Neural cell (in vitro differentiated cells): ENCODE data around the gene ELAPOR2. TPM values are rescaled to one million over a fixed set of nuclear protein-coding genes. Genes with fewer than 3 reads are reported as not detected.

ENCODE experiments used
- H2AFZ ChIP-seq: fragments of 200-600, 300-800 bp; sonication (generic), shearing (Covaris generic); 2 replicates; pipeline ENCODE4 v1.6.0; 2014; ENCODE audit warnings: low read depth, mild to moderate bottlenecking, antibody characterized with exemption, low read length, moderate library complexity
- H3F3A ChIP-seq: fragments of 200-600 bp; shearing (Covaris generic); 2 replicates; pipeline ENCODE4 v1.6.1; 2016; ENCODE audit warnings: mild to moderate bottlenecking, moderate library complexity, mixed read lengths, antibody characterized with exemption, low read length; ENCODE audit not compliant: insufficient read depth, poor library complexity, severe bottlenecking
- H3K27ac ChIP-seq: fragments of 200-600, 300-800 bp; sonication (generic), shearing (Covaris generic); 2 replicates; pipeline ENCODE4 v1.5.1; 2014; ENCODE audit warnings: mild to moderate bottlenecking, low read length, moderate library complexity
- H3K27me3 ChIP-seq: fragments of 300-800, 200-600 bp; sonication (generic), shearing (Covaris generic); 2 replicates; pipeline ENCODE4 v1.6.0; 2014; ENCODE audit warnings: mild to moderate bottlenecking, low read depth, low read length, moderate library complexity; ENCODE audit not compliant: insufficient read depth
- H3K36me3 ChIP-seq: fragments of 300-800, 200-600 bp; sonication (generic), shearing (Covaris generic); 2 replicates; pipeline ENCODE4 v1.5.1; 2014; ENCODE audit warnings: mild to moderate bottlenecking, antibody characterized with exemption, low read length, moderate library complexity; ENCODE audit not compliant: insufficient read depth
- H3K4me2 ChIP-seq: fragments of 300-800, 200-600 bp; sonication (generic), shearing (Covaris generic); 2 replicates; pipeline ENCODE4 v1.6.0; 2014; ENCODE audit warnings: mild to moderate bottlenecking, low read length
- H3K4me3 ChIP-seq: fragments of 300-800, 200-600 bp; sonication (generic), shearing (Covaris generic); 2 replicates; pipeline ENCODE4 v1.5.1; 2014; ENCODE audit warnings: mild to moderate bottlenecking, low read length, moderate library complexity
- H3K79me2 ChIP-seq: fragments of 200-600 bp; shearing (Covaris generic); replicated peaks from 2 replicates; pipeline ENCODE4 v1.6.0; 2014; ENCODE audit warnings: mild to moderate bottlenecking, low read length, moderate library complexity; ENCODE audit not compliant: insufficient read depth
- H3K9ac ChIP-seq: fragments of 300-800, 200-600 bp; sonication (generic), shearing (Covaris generic); 2 replicates; pipeline ENCODE4 v1.6.1; 2016; ENCODE audit warnings: mild to moderate bottlenecking, low read length, mixed read lengths
- H3K9me2 ChIP-seq: fragments of 200-600 bp; shearing (Covaris generic); 2 replicates; pipeline ENCODE4 v1.6.1; 2016; ENCODE audit warnings: mild to moderate bottlenecking, low read length, mixed read lengths; ENCODE audit not compliant: insufficient read depth
- H3K9me3 ChIP-seq: fragments of 200-600, 300-800 bp; sonication (generic), shearing (Covaris generic); 2 replicates; pipeline ENCODE4 v1.6.1; 2016; ENCODE audit warnings: mild to moderate bottlenecking, mixed run types, low read length, moderate library complexity, mixed read lengths
- H4K20me1 ChIP-seq: fragments of 200-600 bp; shearing (Covaris generic); 2 replicates; pipeline ENCODE4 v1.6.1; 2016; ENCODE audit warnings: mild to moderate bottlenecking, mixed run types; ENCODE audit not compliant: insufficient read depth
- EP300 ChIP-seq: fragments of 450-650 bp; conservative IDR thresholded peaks from 2 replicates; pipeline ENCODE4 v1.6.1; 2014; ENCODE audit warnings: antibody characterized with exemption, mild to moderate bottlenecking, moderate library complexity; ENCODE audit not compliant: poor library complexity, severe bottlenecking
- EZH2 ChIP-seq: fragments of 200-600, 300-800 bp; shearing (Covaris generic), sonication (generic); IDR thresholded peaks from 2 replicates; pipeline ENCODE4 v1.6.1; 2014; ENCODE audit warnings: antibody characterized with exemption, low read length, borderline replicate concordance, mild to moderate bottlenecking; ENCODE audit not compliant: insufficient read depth, poor library complexity, severe bottlenecking
- MXI1 ChIP-seq: fragments of 450-650 bp; conservative IDR thresholded peaks from 2 replicates; pipeline ENCODE4 v1.6.1; 2014; ENCODE audit warnings: antibody characterized with exemption, mild to moderate bottlenecking; ENCODE audit not compliant: poor library complexity, severe bottlenecking
- POLR2AphosphoS5 ChIP-seq: IDR thresholded peaks from 2 replicates; pipeline ENCODE4 v1.6.1; 2012
- RAD21 ChIP-seq: fragments of 450-650 bp; conservative IDR thresholded peaks from 2 replicates; pipeline ENCODE4 v1.6.1; 2014; ENCODE audit warnings: antibody characterized with exemption, mild to moderate bottlenecking, moderate library complexity
- SMC3 ChIP-seq: fragments of 450-650 bp; conservative IDR thresholded peaks from 2 replicates; pipeline ENCODE4 v1.6.1; 2014; ENCODE audit warnings: antibody characterized with exemption, mild to moderate bottlenecking, moderate library complexity; ENCODE audit not compliant: poor library complexity
- TAF1 ChIP-seq: IDR thresholded peaks from 2 replicates; pipeline ENCODE4 v1.6.1; 2012; ENCODE audit warnings: low read depth
- polyA plus RNA-seq: library from polyadenylated mRNA; depleted of rRNA; stranded (reverse); fragments of >200 nt; gene quantifications from 2 replicates; pipeline ENCODE4 v1.2.3, GENCODE V29; 2014
- TF ChIP-seq, protein P1 (sequence below): fragments of 450-650 bp; IDR thresholded peaks from 2 replicates; pipeline ENCODE4 v1.5.1; 2014; ENCODE audit warnings: antibody characterized with exemption, mild to moderate bottlenecking, moderate library complexity; ENCODE audit not compliant: poor library complexity, severe bottlenecking
- TF ChIP-seq, protein P2 (sequence below): IDR thresholded peaks from 2 replicates; pipeline ENCODE4 v1.6.1; 2012; ENCODE audit warnings: borderline replicate concordance

The ELAPOR2 gene
- polyA plus RNA-seq, 1 donor from 2014 or later, result 21.9 TPM

DNA sequence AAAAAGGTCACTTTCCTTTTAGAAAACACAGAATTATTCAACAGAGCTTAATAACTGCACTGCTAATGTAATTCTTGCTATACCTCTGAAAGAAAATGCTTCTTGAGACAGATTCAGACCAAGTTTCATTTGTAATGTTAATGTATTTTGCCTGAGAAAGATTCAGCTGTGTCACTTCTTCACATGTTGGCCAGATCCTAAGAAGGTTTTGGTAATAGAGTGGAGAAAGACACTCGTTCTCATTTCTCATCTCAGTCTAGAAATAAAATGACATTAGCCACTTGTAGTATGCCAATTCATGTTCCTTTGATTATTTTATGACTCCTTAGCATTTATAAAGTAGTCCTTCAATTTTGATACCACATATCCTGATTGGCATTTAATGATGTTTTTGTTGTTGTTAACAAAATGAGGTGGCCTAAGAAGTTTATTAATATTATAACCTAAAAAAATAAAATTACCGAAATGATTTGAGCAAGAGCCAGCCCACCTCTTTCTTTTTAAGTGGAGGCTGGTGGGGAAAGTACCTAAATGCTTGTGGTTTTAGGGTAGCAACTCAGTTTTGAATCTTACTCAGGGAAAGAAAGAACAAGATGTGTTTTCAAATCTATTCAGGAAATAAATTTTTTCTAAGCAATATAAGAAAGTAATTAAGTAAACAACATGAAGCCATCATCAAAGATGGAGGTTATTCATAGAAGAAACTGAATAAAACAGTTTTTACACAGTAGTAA is 16.4 kb upstream of the ELAPOR2 start:
- TF ChIP-seq SMC3 (no peak), MXI1 (no peak), TAF1 (no peak), EP300 (no peak), RAD21 (no peak), POLR2AphosphoS5 (no peak), EZH2 (no peak)
- TF ChIP-seq, protein P1, sequence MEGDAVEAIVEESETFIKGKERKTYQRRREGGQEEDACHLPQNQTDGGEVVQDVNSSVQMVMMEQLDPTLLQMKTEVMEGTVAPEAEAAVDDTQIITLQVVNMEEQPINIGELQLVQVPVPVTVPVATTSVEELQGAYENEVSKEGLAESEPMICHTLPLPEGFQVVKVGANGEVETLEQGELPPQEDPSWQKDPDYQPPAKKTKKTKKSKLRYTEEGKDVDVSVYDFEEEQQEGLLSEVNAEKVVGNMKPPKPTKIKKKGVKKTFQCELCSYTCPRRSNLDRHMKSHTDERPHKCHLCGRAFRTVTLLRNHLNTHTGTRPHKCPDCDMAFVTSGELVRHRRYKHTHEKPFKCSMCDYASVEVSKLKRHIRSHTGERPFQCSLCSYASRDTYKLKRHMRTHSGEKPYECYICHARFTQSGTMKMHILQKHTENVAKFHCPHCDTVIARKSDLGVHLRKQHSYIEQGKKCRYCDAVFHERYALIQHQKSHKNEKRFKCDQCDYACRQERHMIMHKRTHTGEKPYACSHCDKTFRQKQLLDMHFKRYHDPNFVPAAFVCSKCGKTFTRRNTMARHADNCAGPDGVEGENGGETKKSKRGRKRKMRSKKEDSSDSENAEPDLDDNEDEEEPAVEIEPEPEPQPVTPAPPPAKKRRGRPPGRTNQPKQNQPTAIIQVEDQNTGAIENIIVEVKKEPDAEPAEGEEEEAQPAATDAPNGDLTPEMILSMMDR, result no peak
- TF ChIP-seq, protein P2, sequence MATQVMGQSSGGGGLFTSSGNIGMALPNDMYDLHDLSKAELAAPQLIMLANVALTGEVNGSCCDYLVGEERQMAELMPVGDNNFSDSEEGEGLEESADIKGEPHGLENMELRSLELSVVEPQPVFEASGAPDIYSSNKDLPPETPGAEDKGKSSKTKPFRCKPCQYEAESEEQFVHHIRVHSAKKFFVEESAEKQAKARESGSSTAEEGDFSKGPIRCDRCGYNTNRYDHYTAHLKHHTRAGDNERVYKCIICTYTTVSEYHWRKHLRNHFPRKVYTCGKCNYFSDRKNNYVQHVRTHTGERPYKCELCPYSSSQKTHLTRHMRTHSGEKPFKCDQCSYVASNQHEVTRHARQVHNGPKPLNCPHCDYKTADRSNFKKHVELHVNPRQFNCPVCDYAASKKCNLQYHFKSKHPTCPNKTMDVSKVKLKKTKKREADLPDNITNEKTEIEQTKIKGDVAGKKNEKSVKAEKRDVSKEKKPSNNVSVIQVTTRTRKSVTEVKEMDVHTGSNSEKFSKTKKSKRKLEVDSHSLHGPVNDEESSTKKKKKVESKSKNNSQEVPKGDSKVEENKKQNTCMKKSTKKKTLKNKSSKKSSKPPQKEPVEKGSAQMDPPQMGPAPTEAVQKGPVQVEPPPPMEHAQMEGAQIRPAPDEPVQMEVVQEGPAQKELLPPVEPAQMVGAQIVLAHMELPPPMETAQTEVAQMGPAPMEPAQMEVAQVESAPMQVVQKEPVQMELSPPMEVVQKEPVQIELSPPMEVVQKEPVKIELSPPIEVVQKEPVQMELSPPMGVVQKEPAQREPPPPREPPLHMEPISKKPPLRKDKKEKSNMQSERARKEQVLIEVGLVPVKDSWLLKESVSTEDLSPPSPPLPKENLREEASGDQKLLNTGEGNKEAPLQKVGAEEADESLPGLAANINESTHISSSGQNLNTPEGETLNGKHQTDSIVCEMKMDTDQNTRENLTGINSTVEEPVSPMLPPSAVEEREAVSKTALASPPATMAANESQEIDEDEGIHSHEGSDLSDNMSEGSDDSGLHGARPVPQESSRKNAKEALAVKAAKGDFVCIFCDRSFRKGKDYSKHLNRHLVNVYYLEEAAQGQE, result no peak
- Histone ChIP-seq H3K36me3 (no peaks in the 10 kb centered on the region), H3K9me3 (no peaks in the 10 kb centered on the region), H3K9ac (no peak overlapping the region), H3K9me2 (no peaks in the 10 kb centered on the region), H3K27me3 (no peaks in the 10 kb centered on the region), H3K4me2 (no peak overlapping the region), H3K79me2 (no peaks in the 10 kb centered on the region), H3K4me3 (no peak overlapping the region), H3K27ac (no peak overlapping the region), H4K20me1 (no peaks in the 10 kb centered on the region), H3F3A (no peaks in the 10 kb centered on the region), H2AFZ (no peak overlapping the region)

DNA sequence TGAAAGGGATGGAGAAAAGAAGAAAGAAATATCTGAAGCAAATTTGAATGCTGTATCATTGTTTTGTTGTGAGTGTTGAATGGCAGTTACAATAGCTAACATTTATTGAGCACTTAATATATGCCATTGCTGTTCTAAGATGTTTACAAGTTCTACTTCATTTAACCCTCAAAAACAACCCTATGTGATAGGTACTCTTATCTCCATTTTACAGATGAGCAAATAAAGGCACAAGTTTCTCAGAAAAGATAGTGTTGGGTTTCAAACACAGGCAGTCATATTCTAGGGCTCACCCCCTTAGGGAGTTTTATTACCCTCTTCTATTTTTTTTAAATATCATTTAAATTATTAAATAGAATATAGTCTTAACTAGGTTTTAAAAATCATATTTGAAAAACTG is 8.3 kb upstream of the ELAPOR2 start:
- H2AFZ ChIP-seq, result no peak overlapping the region
- H3K79me2 ChIP-seq, result no peaks in the 10 kb centered on the region
- H3F3A ChIP-seq, result no peaks in the 10 kb centered on the region
- H3K9me3 ChIP-seq, result no peaks in the 10 kb centered on the region
- no peak overlapping the region for H3K27ac ChIP-seq
- no peak overlapping the region for H3K9ac ChIP-seq
- H3K4me2 ChIP-seq, result no peak overlapping the region
- no peaks in the 10 kb centered on the region for H3K36me3 ChIP-seq
- no peaks in the 10 kb centered on the region for H3K9me2 ChIP-seq
- H3K27me3 ChIP-seq, result no peaks in the 10 kb centered on the region
- H3K4me3 ChIP-seq, result no peak overlapping the region
- H4K20me1 ChIP-seq, result no peaks in the 10 kb centered on the region
- TF ChIP-seq SMC3, result no peak
- TF ChIP-seq, protein P2, result no peak
- TF ChIP-seq MXI1, result no peak
- no peak for TF ChIP-seq EZH2
- no peak for TF ChIP-seq RAD21
- no peak for TF ChIP-seq EP300
- TF ChIP-seq POLR2AphosphoS5, result no peak
- TF ChIP-seq, protein P1, result no peak
- TF ChIP-seq TAF1, result no peak
